ENCODE measurements around the gene QRICH2. TPM values are rescaled to one million over a fixed set of nuclear protein-coding genes. Genes with fewer than 3 reads are reported as not detected.

Gene QRICH2
- total and polyA plus RNA-seq, 2 experiments from 2014 or later: 5.0 to 6.8 TPM

- no peak for TF ChIP-seq CTCF (IDR thresholded peaks at IDR 0.05; ENCODE audit: low read depth, low read length)
Measured at GRCh38 chr17:76237859-76238313, 70.2 kb downstream of the QRICH2 start.

GRCh38 chr17:76236603-76237002 lies 71.5 kb downstream of the QRICH2 start:
- no peak overlapping the region for H3K27ac ChIP-seq
- peaks cover 29% of the 10 kb centered on the region for H3K27me3 ChIP-seq
- no peak overlapping the region for H3K4me3 ChIP-seq
- H3K9me3 ChIP-seq (ENCODE audit: low read depth): no peaks in the 10 kb centered on the region
- no peaks in the 10 kb centered on the region for H3K36me3 ChIP-seq
- no peak for TF ChIP-seq CTCF (IDR thresholded peaks at IDR 0.05; ENCODE audit: low read depth, low read length)
- no peaks in the 10 kb centered on the region for H3K4me1 ChIP-seq (ENCODE audit: low read depth)
- DNase-seq (ENCODE audit: low read depth in 1 of 2, low spot score in 1 of 2): no peak

More at GRCh38 chr17:76237859-76238313, 70.2 kb downstream of the QRICH2 start:
- Histone ChIP-seq H3K27me3 (peaks cover 29% of the 10 kb centered on the region), H3K9me3 (ENCODE audit: low read depth) (no peaks in the 10 kb centered on the region), H3K27ac (no peak overlapping the region), H3K4me3 (no peak overlapping the region), H3K36me3 (no peaks in the 10 kb centered on the region), H3K4me1 (ENCODE audit: low read depth) (no peaks in the 10 kb centered on the region)
- DNase-seq (ENCODE audit: low read depth in 1 of 2, low spot score in 1 of 2): no peak

GRCh38 chr17:76235883-76236282 lies 72.2 kb downstream of the QRICH2 start:
- TF ChIP-seq CTCF (IDR thresholded peaks at IDR 0.05; ENCODE audit: low read depth, low read length): no peak
- H3K4me1 ChIP-seq (ENCODE audit: low read depth): no peaks in the 10 kb centered on the region

GRCh38 chr17:76234354-76234679 lies 73.8 kb downstream of the QRICH2 start:
- no peak overlapping the region for H3K4me3 ChIP-seq
- H3K36me3 ChIP-seq: no peaks in the 10 kb centered on the region
- no peak for TF ChIP-seq CTCF (IDR thresholded peaks at IDR 0.05; ENCODE audit: low read depth, low read length)
- no peaks in the 10 kb centered on the region for H3K9me3 ChIP-seq (ENCODE audit: low read depth)
- peaks cover 29% of the 10 kb centered on the region for H3K27me3 ChIP-seq
- DNase-seq (ENCODE audit: low read depth in 1 of 2, low spot score in 1 of 2): no peak
- no peaks in the 10 kb centered on the region for H3K4me1 ChIP-seq (ENCODE audit: low read depth)
- H3K27ac ChIP-seq: no peak overlapping the region

More at GRCh38 chr17:76235883-76236282, 72.2 kb downstream of the QRICH2 start:
- H3K9me3 ChIP-seq (ENCODE audit: low read depth): no peaks in the 10 kb centered on the region
- H3K36me3 ChIP-seq: no peaks in the 10 kb centered on the region
- no peak overlapping the region for H3K4me3 ChIP-seq
- no peak overlapping the region for H3K27ac ChIP-seq
- peaks cover 29% of the 10 kb centered on the region for H3K27me3 ChIP-seq
- DNase-seq (ENCODE audit: low read depth in 1 of 2, low spot score in 1 of 2): no peak

- Histone ChIP-seq H3K27ac (no peak overlapping the region), H3K4me1 (ENCODE audit: low read depth) (no peaks in the 10 kb centered on the region), H3K27me3 (peaks cover 25% of the 10 kb centered on the region), H3K36me3 (no peaks in the 10 kb centered on the region), H3K4me3 (no peak overlapping the region), H3K9me3 (ENCODE audit: low read depth) (no peaks in the 10 kb centered on the region)
- TF ChIP-seq CTCF (IDR thresholded peaks at IDR 0.05; ENCODE audit: low read depth, low read length): no peak
- DNase-seq (ENCODE audit: low read depth in 1 of 2, low spot score in 1 of 2): no peak
Measured at GRCh38 chr17:76233588-76234353, 74.3 kb downstream of the QRICH2 start.
